Ecto neural progenitor cell (in vitro differentiated cells): Measurements from ENCODE around the gene UQCC2.

Experiments used
- DNase-seq: peaks from one replicate; pipeline ENCODE4 v3.0.0-alpha.2; 2018; ENCODE audit warnings: low spot score

Gene UQCC2

DNA sequence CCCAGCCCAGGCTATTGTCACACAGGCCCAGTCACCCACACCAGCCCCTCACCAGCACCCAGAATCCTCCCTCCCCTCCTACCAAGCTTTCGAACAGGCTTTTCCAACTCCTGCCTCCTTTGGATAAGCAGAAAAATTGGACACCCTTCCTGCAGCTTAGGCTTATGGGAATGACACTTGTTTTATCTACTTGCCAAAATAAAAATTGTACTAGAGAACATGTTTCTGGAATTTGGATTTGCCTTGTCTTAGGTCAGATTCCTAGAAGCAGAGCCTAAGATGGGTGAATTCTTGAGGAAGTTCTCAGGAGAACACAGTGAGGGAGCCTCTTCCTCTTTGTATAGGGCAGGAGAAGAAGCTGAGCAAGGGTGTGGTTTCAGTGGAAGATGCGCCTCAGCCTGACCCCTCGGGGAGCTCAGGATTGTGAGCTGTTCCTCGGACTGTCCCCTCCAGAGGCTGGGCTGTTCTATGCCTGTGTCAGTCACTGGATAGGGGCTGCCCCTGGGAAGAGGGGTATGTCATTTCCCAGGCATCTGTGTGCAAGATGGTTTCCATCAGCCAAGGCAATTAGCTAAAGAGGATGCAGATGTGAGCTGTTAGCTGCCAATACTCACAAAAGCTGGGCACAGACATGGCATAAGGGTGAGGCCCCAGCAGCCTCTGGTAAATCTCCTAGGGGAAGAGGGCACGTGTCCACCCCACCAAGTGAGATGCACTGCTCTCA, 56.5 kb downstream of the UQCC2 start:
- no peak for DNase-seq

GRCh38 chr6:33652002-33652401, 59.5 kb downstream of the UQCC2 start:
- no peak for DNase-seq

GRCh38 chr6:33651403-33651802, 60.1 kb downstream of the UQCC2 start:
- DNase-seq = no peak
